HL-60 (cell line): ENCODE measurements around the gene MME.
"Not testable (repeated sequence)": the region's sequence is repeated elsewhere in the genome, so short reads cannot be mapped to it uniquely, and the experiment has no call there.

ENCODE experiments used
- DNase-seq, 2 experiments: peaks; one replicate each; pipeline ENCODE4 v3.0.0-alpha.2; 2010 to 2020; ENCODE audit warnings: low read depth in 1 of 2, low spot score in 1 of 2
- H3K27ac ChIP-seq: fragments of 250-450 bp; sonication (Bioruptor Pico); replicated peaks from 2 replicates; pipeline ENCODE4 v1.5.1; 2020; ENCODE audit warnings: mild to moderate bottlenecking, moderate library complexity
- H3K27me3 ChIP-seq: fragments of 250-450 bp; sonication (Bioruptor Pico); 2 replicates; pipeline ENCODE4 v1.5.1; 2021; ENCODE audit warnings: mild to moderate bottlenecking, moderate library complexity; ENCODE audit not compliant: insufficient read depth, poor library complexity, severe bottlenecking
- H3K4me3 ChIP-seq: replicated peaks from 2 replicates; pipeline ENCODE4 v1.5.1; 2011; ENCODE audit warnings: mild to moderate bottlenecking, control low read depth, low read length; ENCODE audit not compliant: insufficient read depth
- CTCF ChIP-seq: IDR thresholded peaks from one replicate; pipeline ENCODE4 v1.5.1; 2011; ENCODE audit warnings: low read length, control low read depth, inconsistent platforms; ENCODE audit not compliant: insufficient read depth
- GABPA ChIP-seq: IDR thresholded peaks from 2 replicates; pipeline ENCODE4 v1.6.1; 2012; ENCODE audit warnings: low read depth
- POLR2AphosphoS5 ChIP-seq: IDR thresholded peaks from 2 replicates; pipeline ENCODE4 v1.6.1; 2012; ENCODE audit warnings: low read depth
- SPI1 ChIP-seq: IDR thresholded peaks from 2 replicates; pipeline ENCODE4 v1.6.1; 2012; ENCODE audit warnings: low read depth, mild to moderate bottlenecking, borderline replicate concordance
- TF ChIP-seq, protein P1 (sequence below): IDR thresholded peaks from 2 replicates; pipeline ENCODE4 v1.6.1; 2012; ENCODE audit warnings: low read depth; ENCODE audit not compliant: insufficient replicate concordance

MME gene

GRCh38 chr3:155129396-155129795 lies 49.3 kb downstream of the MME start:
- H3K4me3 ChIP-seq: no peak overlapping the region
- no peaks in the 10 kb centered on the region for H3K27me3 ChIP-seq
- no peak for DNase-seq
- TF ChIP-seq GABPA (no peak), SPI1 (no peak), POLR2AphosphoS5 (no peak), CTCF (no peak)
- TF ChIP-seq, protein P1, sequence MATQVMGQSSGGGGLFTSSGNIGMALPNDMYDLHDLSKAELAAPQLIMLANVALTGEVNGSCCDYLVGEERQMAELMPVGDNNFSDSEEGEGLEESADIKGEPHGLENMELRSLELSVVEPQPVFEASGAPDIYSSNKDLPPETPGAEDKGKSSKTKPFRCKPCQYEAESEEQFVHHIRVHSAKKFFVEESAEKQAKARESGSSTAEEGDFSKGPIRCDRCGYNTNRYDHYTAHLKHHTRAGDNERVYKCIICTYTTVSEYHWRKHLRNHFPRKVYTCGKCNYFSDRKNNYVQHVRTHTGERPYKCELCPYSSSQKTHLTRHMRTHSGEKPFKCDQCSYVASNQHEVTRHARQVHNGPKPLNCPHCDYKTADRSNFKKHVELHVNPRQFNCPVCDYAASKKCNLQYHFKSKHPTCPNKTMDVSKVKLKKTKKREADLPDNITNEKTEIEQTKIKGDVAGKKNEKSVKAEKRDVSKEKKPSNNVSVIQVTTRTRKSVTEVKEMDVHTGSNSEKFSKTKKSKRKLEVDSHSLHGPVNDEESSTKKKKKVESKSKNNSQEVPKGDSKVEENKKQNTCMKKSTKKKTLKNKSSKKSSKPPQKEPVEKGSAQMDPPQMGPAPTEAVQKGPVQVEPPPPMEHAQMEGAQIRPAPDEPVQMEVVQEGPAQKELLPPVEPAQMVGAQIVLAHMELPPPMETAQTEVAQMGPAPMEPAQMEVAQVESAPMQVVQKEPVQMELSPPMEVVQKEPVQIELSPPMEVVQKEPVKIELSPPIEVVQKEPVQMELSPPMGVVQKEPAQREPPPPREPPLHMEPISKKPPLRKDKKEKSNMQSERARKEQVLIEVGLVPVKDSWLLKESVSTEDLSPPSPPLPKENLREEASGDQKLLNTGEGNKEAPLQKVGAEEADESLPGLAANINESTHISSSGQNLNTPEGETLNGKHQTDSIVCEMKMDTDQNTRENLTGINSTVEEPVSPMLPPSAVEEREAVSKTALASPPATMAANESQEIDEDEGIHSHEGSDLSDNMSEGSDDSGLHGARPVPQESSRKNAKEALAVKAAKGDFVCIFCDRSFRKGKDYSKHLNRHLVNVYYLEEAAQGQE: no peak
- no peak overlapping the region for H3K27ac ChIP-seq

- TF ChIP-seq CTCF: no peak
- TF ChIP-seq, protein P1: no peak
- TF ChIP-seq SPI1: no peak
- TF ChIP-seq POLR2AphosphoS5: no peak
- no peak for TF ChIP-seq GABPA
- no peak overlapping the region for H3K4me3 ChIP-seq
- no peaks in the 10 kb centered on the region for H3K27me3 ChIP-seq
- H3K27ac ChIP-seq: no peak overlapping the region
- no peak for DNase-seq
Observed at GRCh38 chr3:155130001-155130400, 49.9 kb downstream of the MME start.

GRCh38 chr3:155131104-155131503 lies 51.0 kb downstream of the MME start:
- no peak for DNase-seq
- no peak overlapping the region for H3K27ac ChIP-seq
- TF ChIP-seq, protein P1: no peak
- TF ChIP-seq GABPA: no peak
- H3K4me3 ChIP-seq: no peak overlapping the region
- H3K27me3 ChIP-seq: no peaks in the 10 kb centered on the region

- not testable (repeated sequence) for DNase-seq, H3K27me3 ChIP-seq, H3K27ac ChIP-seq, H3K4me3 ChIP-seq
Observed at GRCh38 chr3:155134311-155134710, 54.2 kb downstream of the MME start.
